NCI-H446 treated with DMSO at 0.1 percent for 48 hours (cell line): ENCODE measurements around the gene NCAM1.

Experiments
- DNase-seq: peaks from one replicate; lab custom pipeline; 2025; lab: John Stamatoyannopoulos, UW

NCAM1 gene

GRCh38 chr11:113168354-113169342, 207.4 kb downstream of the NCAM1 start:
- no peak for DNase-seq

- DNase-seq: no peak
Measured at GRCh38 chr11:113172382-113172951, 211.2 kb downstream of the NCAM1 start.

GRCh38 chr11:113173126-113173525, 211.9 kb downstream of the NCAM1 start:
- no peak for DNase-seq

- DNase-seq: no peak
Measured at GRCh38 chr11:113174882-113175281, 213.7 kb downstream of the NCAM1 start.

GRCh38 chr11:113176599-113177360, 215.6 kb downstream of the NCAM1 start:
- peak; percentile 37 for DNase-seq

- no peak for DNase-seq
Measured at GRCh38 chr11:113177671-113178070, 216.5 kb downstream of the NCAM1 start.

GRCh38 chr11:113178381-113179070, 217.3 kb downstream of the NCAM1 start:
- no peak for DNase-seq

GRCh38 chr11:113179181-113179704, 218.0 kb downstream of the NCAM1 start:
- no peak for DNase-seq

- DNase-seq: no peak
Measured at GRCh38 chr11:113181094-113181493, 219.9 kb downstream of the NCAM1 start.

GRCh38 chr11:113182288-113182687, 221.1 kb downstream of the NCAM1 start:
- DNase-seq: no peak

- DNase-seq: no peak
Measured at GRCh38 chr11:113184498-113184897, 223.3 kb downstream of the NCAM1 start.

- DNase-seq: no peak
Measured at GRCh38 chr11:113188371-113188834, 227.2 kb downstream of the NCAM1 start.

GRCh38 chr11:113189909-113190667, 228.9 kb downstream of the NCAM1 start:
- DNase-seq: peak; percentile 67

- DNase-seq: no peak
Measured at GRCh38 chr11:113192121-113192925, 231.1 kb downstream of the NCAM1 start.

GRCh38 chr11:113193016-113193415, 231.8 kb downstream of the NCAM1 start:
- DNase-seq: no peak

GRCh38 chr11:113193946-113194345, 232.7 kb downstream of the NCAM1 start:
- peak; percentile 65 for DNase-seq

GRCh38 chr11:113195728-113196127, 234.5 kb downstream of the NCAM1 start:
- DNase-seq: no peak

GRCh38 chr11:113197446-113197845, 236.2 kb downstream of the NCAM1 start:
- no peak for DNase-seq

- DNase-seq: no peak
Measured at GRCh38 chr11:113198972-113199661, 237.9 kb downstream of the NCAM1 start.
